ENCODE measurements around the gene AGAP5. TPM values are rescaled to one million over a fixed set of nuclear protein-coding genes. Genes with fewer than 3 reads are reported as not detected.

The AGAP5 gene
- total and polyA plus RNA-seq, 2 of the 13 experiments (the other 11 are each of a cell fraction or from before 2014, with no cell fraction given), result 5.3 to 7.9 TPM

DNA sequence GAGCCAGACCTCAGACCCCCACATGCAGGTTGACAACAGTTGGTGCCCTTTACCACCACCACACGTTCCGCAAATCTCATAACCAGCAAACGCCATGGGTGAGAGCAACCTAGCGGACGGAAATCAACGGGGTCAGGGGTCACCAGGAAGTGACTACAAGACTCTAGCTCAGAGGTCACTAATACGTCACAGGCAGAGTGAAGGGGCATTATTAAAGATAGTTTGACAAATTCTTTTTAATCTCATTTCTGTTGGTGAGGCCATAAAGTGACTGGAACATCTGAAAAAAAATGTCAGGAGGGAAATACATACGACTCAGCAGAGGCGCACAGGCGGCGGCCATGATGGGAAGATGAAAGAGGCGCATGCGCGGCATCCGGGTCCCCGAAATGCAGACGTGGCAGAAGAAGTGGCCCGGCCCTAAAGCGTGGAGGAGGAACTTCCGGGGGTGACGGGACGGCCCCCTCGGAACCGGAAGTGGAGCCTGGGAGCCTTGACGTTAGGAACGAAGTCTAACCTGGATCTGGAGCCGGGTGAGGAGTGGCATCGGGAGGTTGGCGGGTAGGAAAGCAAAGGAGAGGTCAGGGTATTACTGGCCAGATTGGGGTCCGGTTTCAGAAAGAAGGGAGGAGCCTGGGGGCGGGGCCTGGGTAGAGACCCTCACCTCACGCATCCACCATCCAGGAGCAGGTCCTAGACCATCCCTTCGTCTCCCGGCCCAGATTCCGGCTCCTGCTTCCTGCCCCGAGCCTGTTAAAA lies 46.2 kb upstream of the AGAP5 start, which contains the start of gene SEC24C (continued):
- TF ChIP-seq, protein P1, sequence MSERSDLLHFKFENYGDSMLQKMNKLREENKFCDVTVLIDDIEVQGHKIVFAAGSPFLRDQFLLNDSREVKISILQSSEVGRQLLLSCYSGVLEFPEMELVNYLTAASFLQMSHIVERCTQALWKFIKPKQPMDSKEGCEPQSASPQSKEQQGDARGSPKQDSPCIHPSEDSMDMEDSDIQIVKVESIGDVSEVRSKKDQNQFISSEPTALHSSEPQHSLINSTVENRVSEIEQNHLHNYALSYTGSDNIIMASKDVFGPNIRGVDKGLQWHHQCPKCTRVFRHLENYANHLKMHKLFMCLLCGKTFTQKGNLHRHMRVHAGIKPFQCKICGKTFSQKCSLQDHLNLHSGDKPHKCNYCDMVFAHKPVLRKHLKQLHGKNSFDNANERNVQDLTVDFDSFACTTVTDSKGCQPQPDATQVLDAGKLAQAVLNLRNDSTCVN (CRISPR knock-in tag; IDR thresholded peaks at IDR 0.05; ENCODE audit: borderline replicate concordance), result peak; percentile 23; the same call in 1 of the 2 replicates
- TF ChIP-seq NAIF1 (CRISPR knock-in tag; IDR thresholded peaks at IDR 0.05; ENCODE audit: borderline replicate concordance), result no peak
- TF ChIP-seq, protein P2, sequence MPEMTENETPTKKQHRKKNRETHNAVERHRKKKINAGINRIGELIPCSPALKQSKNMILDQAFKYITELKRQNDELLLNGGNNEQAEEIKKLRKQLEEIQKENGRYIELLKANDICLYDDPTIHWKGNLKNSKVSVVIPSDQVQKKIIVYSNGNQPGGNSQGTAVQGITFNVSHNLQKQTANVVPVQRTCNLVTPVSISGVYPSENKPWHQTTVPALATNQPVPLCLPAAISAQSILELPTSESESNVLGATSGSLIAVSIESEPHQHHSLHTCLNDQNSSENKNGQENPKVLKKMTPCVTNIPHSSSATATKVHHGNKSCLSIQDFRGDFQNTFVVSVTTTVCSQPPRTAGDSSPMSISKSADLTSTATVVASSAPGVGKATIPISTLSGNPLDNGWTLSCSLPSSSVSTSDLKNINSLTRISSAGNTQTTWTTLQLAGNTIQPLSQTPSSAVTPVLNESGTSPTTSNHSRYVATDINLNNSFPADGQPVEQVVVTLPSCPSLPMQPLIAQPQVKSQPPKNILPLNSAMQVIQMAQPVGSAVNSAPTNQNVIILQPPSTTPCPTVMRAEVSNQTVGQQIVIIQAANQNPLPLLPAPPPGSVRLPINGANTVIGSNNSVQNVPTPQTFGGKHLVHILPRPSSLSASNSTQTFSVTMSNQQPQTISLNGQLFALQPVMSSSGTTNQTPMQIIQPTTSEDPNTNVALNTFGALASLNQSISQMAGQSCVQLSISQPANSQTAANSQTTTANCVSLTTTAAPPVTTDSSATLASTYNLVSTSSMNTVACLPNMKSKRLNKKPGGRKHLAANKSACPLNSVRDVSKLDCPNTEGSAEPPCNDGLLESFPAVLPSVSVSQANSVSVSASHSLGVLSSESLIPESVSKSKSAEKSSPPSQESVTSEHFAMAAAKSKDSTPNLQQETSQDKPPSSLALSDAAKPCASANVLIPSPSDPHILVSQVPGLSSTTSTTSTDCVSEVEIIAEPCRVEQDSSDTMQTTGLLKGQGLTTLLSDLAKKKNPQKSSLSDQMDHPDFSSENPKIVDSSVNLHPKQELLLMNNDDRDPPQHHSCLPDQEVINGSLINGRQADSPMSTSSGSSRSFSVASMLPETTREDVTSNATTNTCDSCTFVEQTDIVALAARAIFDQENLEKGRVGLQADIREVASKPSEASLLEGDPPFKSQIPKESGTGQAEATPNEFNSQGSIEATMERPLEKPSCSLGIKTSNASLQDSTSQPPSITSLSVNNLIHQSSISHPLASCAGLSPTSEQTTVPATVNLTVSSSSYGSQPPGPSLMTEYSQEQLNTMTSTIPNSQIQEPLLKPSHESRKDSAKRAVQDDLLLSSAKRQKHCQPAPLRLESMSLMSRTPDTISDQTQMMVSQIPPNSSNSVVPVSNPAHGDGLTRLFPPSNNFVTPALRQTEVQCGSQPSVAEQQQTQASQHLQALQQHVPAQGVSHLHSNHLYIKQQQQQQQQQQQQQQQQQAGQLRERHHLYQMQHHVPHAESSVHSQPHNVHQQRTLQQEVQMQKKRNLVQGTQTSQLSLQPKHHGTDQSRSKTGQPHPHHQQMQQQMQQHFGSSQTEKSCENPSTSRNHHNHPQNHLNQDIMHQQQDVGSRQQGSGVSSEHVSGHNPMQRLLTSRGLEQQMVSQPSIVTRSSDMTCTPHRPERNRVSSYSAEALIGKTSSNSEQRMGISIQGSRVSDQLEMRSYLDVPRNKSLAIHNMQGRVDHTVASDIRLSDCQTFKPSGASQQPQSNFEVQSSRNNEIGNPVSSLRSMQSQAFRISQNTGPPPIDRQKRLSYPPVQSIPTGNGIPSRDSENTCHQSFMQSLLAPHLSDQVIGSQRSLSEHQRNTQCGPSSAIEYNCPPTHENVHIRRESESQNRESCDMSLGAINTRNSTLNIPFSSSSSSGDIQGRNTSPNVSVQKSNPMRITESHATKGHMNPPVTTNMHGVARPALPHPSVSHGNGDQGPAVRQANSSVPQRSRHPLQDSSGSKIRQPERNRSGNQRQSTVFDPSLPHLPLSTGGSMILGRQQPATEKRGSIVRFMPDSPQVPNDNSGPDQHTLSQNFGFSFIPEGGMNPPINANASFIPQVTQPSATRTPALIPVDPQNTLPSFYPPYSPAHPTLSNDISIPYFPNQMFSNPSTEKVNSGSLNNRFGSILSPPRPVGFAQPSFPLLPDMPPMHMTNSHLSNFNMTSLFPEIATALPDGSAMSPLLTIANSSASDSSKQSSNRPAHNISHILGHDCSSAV (CRISPR knock-in tag; IDR thresholded peaks at IDR 0.05; ENCODE audit: borderline replicate concordance), result 0 out of 2 replicates have a peak, but pooled peaks have one; percentile 70
- peak; percentile 88 for TF ChIP-seq PHF20 (CRISPR knock-in tag; IDR thresholded peaks at IDR 0.05)
- TF ChIP-seq NFE2L2 (IDR thresholded peaks at IDR 0.05; ENCODE audit: low read length), result no peak
- TF ChIP-seq MAF1 (CRISPR knock-in tag; IDR thresholded peaks at IDR 0.05; ENCODE audit: borderline replicate concordance), result no peak
- TF ChIP-seq CBX5 (CRISPR knock-in tag; IDR thresholded peaks at IDR 0.05; ENCODE audit: borderline replicate concordance), result no peak; the same call in 1 of the 2 replicates
- peak; percentile 84; the same call in 1 of the 2 replicates for TF ChIP-seq ZNF816 (CRISPR knock-in tag; IDR thresholded peaks at IDR 0.05; ENCODE audit: borderline replicate concordance)
- TF ChIP-seq ZNF761 (CRISPR knock-in tag; conservative IDR thresholded peaks at IDR 0.05), result 0 out of 2 replicates have a peak, but pooled peaks have one; percentile 47
- TF ChIP-seq, protein P3, sequence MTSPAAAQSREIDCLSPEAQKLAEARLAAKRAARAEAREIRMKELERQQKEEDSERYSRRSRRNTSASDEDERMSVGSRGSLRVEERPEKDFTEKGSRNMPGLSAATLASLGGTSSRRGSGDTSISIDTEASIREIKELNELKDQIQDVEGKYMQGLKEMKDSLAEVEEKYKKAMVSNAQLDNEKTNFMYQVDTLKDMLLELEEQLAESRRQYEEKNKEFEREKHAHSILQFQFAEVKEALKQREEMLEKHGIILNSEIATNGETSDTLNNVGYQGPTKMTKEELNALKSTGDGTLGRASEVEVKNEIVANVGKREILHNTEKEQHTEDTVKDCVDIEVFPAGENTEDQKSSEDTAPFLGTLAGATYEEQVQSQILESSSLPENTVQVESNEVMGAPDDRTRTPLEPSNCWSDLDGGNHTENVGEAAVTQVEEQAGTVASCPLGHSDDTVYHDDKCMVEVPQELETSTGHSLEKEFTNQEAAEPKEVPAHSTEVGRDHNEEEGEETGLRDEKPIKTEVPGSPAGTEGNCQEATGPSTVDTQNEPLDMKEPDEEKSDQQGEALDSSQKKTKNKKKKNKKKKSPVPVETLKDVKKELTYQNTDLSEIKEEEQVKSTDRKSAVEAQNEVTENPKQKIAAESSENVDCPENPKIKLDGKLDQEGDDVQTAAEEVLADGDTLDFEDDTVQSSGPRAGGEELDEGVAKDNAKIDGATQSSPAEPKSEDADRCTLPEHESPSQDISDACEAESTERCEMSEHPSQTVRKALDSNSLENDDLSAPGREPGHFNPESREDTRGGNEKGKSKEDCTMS (CRISPR knock-in tag; conservative IDR thresholded peaks at IDR 0.05), result no peak
- TF ChIP-seq, protein P4, sequence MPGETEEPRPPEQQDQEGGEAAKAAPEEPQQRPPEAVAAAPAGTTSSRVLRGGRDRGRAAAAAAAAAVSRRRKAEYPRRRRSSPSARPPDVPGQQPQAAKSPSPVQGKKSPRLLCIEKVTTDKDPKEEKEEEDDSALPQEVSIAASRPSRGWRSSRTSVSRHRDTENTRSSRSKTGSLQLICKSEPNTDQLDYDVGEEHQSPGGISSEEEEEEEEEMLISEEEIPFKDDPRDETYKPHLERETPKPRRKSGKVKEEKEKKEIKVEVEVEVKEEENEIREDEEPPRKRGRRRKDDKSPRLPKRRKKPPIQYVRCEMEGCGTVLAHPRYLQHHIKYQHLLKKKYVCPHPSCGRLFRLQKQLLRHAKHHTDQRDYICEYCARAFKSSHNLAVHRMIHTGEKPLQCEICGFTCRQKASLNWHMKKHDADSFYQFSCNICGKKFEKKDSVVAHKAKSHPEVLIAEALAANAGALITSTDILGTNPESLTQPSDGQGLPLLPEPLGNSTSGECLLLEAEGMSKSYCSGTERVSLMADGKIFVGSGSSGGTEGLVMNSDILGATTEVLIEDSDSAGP (CRISPR knock-in tag; IDR thresholded peaks at IDR 0.05; ENCODE audit: borderline replicate concordance), result peak; percentile 87
- no peak for TF ChIP-seq MZF1 (CRISPR knock-in tag; IDR thresholded peaks at IDR 0.05; ENCODE audit: borderline replicate concordance)
- TF ChIP-seq, protein P5, sequence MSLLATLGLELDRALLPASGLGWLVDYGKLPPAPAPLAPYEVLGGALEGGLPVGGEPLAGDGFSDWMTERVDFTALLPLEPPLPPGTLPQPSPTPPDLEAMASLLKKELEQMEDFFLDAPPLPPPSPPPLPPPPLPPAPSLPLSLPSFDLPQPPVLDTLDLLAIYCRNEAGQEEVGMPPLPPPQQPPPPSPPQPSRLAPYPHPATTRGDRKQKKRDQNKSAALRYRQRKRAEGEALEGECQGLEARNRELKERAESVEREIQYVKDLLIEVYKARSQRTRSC (CRISPR knock-in tag; IDR thresholded peaks at IDR 0.05; ENCODE audit: low read depth), result no peak

Data from HepG2 (cell line).